Measurements from ENCODE around the gene KRTAP17-1.

GRCh38 chr17:41267711-41268110, 47.8 kb downstream of the KRTAP17-1 start:
- TF ChIP-seq CTCF (IDR thresholded peaks at IDR 0.05): no peak
- no peak for TF ChIP-seq POLR2A (IDR thresholded peaks at IDR 0.05)

Measured in adrenal gland (tissue), 5 donors.